Epithelial cell of esophagus (primary cell): ENCODE data around the gene MED26.

Experiments
- DNase-seq: peaks from one replicate; pipeline ENCODE4 v3.0.0; 2010; ENCODE audit warnings: low read depth
- H3K4me3 ChIP-seq: 2 replicates; pipeline ENCODE4 v1.5.1; 2011; ENCODE audit warnings: mild to moderate bottlenecking, low read length, control low read depth
- CTCF ChIP-seq: IDR thresholded peaks from 2 replicates; pipeline ENCODE4 v1.5.1; 2011; ENCODE audit warnings: low read depth, mild to moderate bottlenecking, low read length, control low read depth, inconsistent platforms; ENCODE audit not compliant: insufficient read depth; ENCODE audit errors: missing control alignments

Gene MED26

DNA sequence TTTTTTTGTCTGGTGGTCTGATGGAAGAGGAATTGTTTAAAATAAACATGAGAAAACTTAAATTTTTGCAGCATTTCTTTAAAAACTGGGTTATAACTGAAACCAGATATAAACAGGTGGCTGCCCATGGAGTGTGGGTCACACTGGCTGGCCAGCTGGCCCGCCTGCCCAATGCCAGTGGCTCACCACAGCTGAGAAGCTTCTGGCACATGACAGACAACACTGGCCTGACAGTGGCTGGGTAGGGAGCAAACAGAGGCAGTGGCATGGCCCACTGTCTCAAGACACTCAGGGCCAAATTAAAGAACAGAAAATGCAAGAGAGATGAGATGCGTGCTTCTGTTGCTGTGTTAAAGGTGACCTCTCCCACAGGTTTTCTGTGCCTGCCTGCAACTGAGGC is 52.7 kb downstream of the MED26 start:
- DNase-seq: no peak

GRCh38 chr19:16573925-16574324 is 54.1 kb downstream of the MED26 start:
- H3K4me3 ChIP-seq: no peak overlapping the region
- DNase-seq: no peak
- no peak for TF ChIP-seq CTCF

More for the DNA sequence above, 52.7 kb downstream of the MED26 start:
- no peak for TF ChIP-seq CTCF
- no peak overlapping the region for H3K4me3 ChIP-seq

DNA sequence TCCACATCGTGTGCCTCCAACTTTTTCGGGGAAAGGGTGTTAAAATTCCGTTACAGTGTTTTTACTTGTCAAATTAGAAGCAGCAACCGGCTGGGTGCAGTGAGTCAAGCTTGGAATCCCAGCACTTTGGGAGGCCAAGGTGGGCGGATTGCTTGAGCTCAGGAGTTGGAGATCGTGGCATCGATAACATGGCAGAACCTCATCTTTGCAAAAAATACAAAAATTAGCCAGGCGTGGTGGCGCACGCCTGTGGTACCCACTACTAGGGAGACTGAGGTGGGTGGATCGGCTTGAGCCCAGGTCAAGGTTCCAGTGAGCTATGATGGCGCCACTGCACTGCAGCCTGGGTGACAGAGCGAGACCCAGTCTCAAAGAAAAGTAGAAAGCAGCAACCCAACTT is 54.7 kb downstream of the MED26 start:
- peak overlapping the region; percentile 86 for H3K4me3 ChIP-seq
- TF ChIP-seq CTCF: no peak
- DNase-seq: no peak

DNA sequence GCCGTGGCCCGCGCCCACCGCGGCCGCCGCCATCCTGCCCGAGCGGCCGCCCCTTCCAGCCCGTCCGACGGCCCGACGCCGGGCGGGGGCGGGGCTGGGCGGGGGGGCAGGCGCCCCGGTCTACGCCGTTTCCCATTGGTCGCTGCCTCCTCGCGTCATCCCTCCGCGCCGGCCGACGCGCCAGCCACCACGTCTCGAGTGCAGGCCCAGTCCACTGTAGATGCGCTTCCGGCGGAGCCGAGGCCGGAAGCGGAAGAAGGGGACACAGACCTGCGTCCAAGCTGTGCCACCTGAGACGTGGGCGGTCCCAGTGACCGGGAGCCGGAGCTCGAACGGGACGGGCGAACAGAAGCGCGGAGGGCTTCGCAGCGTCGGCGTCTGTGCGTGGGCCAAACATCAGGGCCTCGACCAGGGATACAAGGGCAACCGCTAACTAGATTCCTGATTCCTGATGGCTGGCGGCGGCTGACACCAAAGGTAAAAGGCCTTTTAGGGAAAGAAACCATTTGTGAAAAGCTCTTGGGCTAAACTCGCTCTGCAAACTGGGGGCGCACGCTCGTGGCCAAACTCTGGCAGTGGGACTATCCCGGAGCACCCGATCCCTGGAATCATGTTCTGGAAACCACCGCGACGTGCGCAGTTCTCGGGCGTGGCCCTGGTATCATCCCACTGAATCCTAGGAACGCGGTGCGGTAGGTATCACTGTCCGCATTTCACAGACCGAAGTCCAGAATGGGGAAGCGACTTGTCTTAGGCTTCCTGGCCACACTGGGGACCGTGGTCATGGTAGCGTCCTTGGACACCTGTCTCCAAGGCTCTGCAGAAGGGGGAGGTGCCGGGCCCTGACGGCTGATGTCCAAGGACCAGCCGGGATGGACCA is 55.4 kb downstream of the MED26 start, which contains the start of gene SLC35E1:
Gene SLC35E1 (minus strand): TSS at position 84 of the 880 bp plus-strand sequence. CDS start 51 bp downstream, at position 33.
- H3K4me3 ChIP-seq: peak within 1 kb of the TSS; percentile 86
- peak; percentile 98 for DNase-seq
- TF ChIP-seq CTCF: no peak

GRCh38 chr19:16571822-16572331 is 56.1 kb downstream of the MED26 start:
- peak; percentile 51 for DNase-seq
- TF ChIP-seq CTCF: no peak
- H3K4me3 ChIP-seq: peak overlapping the region; percentile 67

DNA sequence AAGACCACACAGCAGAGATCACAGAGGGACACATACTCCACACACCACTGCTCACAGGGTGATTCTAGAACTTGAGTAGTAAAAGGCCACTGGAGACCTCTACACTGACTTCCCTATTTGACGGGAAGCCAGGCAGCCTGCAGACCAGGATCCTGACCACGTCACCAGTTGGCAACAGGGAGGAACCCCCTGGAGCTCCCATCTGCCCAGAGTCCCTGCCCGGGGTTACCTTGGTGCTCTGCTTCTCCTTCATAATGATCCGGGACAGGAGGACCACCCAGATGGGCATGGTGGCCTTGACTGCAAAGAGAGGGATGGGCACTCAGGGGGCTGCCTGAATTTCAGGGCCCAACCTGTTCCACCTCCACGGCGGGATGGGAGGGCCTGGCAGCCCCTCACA is 56.7 kb downstream of the MED26 start:
- no peak for TF ChIP-seq CTCF
- peak overlapping the region; percentile 67 for H3K4me3 ChIP-seq
- peak; percentile 31 for DNase-seq
